ENCODE data around the gene NUDT14. TPM values are rescaled to one million over a fixed set of nuclear protein-coding genes. Genes with fewer than 3 reads are reported as not detected.

NUDT14 gene
- total and polyA plus RNA-seq, 4 donors, result 6.1 to 29.9 (median 11.7) TPM

- 78 to 80% methylated on average over 6 of the region's 6 CpGs for WGBS, 2 donors
- H3K36me3 ChIP-seq (ENCODE audit: control insufficient read depth in 1 of 2, insufficient read depth in 2 of 2, low read length in 1 of 2), result no peaks in the 10 kb centered on the region
- ATAC-seq (ENCODE audit: low FRiP score) (no peak), DNase-seq (no peak)
- H3K9me3 ChIP-seq (ENCODE audit: control insufficient read depth, low read length), result no peaks in the 10 kb centered on the region
- no peaks in the 10 kb centered on the region for H3K4me1 ChIP-seq (ENCODE audit: control insufficient read depth in 1 of 2, insufficient read depth in 2 of 2, low read length in 2 of 2)
- H3K4me3 ChIP-seq (ENCODE audit: low read length in 2 of 2), result no peak overlapping the region
- no peak overlapping the region for H3K27ac ChIP-seq (ENCODE audit: low read depth in 1 of 2, low read length in 2 of 2)
- intact Hi-C loops (cut with DNase I), result loop anchor here (2.0 to 10.0 kb wide), 4 partner anchors 111 to 331 kb away; partner anchors contain the start of gene TMEM121 (in 1 of the 2)
- no peaks in the 10 kb centered on the region for H3K27me3 ChIP-seq (ENCODE audit: control insufficient read depth in 1 of 2, insufficient read depth in 2 of 2, low read length in 1 of 2)
Observed at GRCh38 chr14:105203701-105204100, 22.6 kb upstream of the NUDT14 start.

- no peak overlapping the region for H3K4me3 ChIP-seq (ENCODE audit: low read length in 2 of 2)
- no peaks in the 10 kb centered on the region for H3K4me1 ChIP-seq (ENCODE audit: control insufficient read depth in 1 of 2, insufficient read depth in 2 of 2, low read length in 2 of 2)
- no peaks in the 10 kb centered on the region for H3K36me3 ChIP-seq (ENCODE audit: control insufficient read depth in 1 of 2, insufficient read depth in 2 of 2, low read length in 1 of 2)
- intact Hi-C loops (cut with DNase I), result loop anchor here (2.0 to 10.0 kb wide), 4 partner anchors 111 to 332 kb away; partner anchors contain the start of gene TMEM121 (in 1 of the 2)
- H3K9me3 ChIP-seq (ENCODE audit: control insufficient read depth, low read length), result no peaks in the 10 kb centered on the region
- H3K27me3 ChIP-seq (ENCODE audit: control insufficient read depth in 1 of 2, insufficient read depth in 2 of 2, low read length in 1 of 2), result no peaks in the 10 kb centered on the region
- no peak overlapping the region for H3K27ac ChIP-seq (ENCODE audit: low read depth in 1 of 2, low read length in 2 of 2)
- peak; percentile 82 to 94 for DNase-seq
- 5% methylated on average over 17 to 18 of the region's 18 CpGs for WGBS, 2 donors
- ATAC-seq (ENCODE audit: low FRiP score), result peak; percentile 69
Observed at GRCh38 chr14:105203057-105203531, 22.0 kb upstream of the NUDT14 start.

GRCh38 chr14:105201925-105202513 lies 20.9 kb upstream of the NUDT14 start:
- Histone ChIP-seq H3K27me3 (ENCODE audit: control insufficient read depth in 1 of 2, insufficient read depth in 2 of 2, low read length in 1 of 2) (no peaks in the 10 kb centered on the region), H3K4me3 (ENCODE audit: low read length in 2 of 2) (no peak overlapping the region), H3K9me3 (ENCODE audit: control insufficient read depth, low read length) (no peaks in the 10 kb centered on the region), H3K27ac (ENCODE audit: low read depth in 1 of 2, low read length in 2 of 2) (no peak overlapping the region), H3K36me3 (ENCODE audit: control insufficient read depth in 1 of 2, insufficient read depth in 2 of 2, low read length in 1 of 2) (no peaks in the 10 kb centered on the region), H3K4me1 (ENCODE audit: control insufficient read depth in 1 of 2, insufficient read depth in 2 of 2, low read length in 2 of 2) (no peaks in the 10 kb centered on the region)
- ATAC-seq (ENCODE audit: low FRiP score) (no peak), DNase-seq (no peak)
- 44 to 47% methylated on average over 20 of the region's 20 CpGs for WGBS, 2 donors
- intact Hi-C loops (cut with DNase I), result loop anchor here (2.0 to 10.0 kb wide), 4 partner anchors 110 to 333 kb away; partner anchors contain the start of gene TMEM121 (in 1 of the 2)

GRCh38 chr14:105201156-105201924 lies 20.2 kb upstream of the NUDT14 start:
- no peaks in the 10 kb centered on the region for H3K4me1 ChIP-seq (ENCODE audit: control insufficient read depth in 1 of 2, insufficient read depth in 2 of 2, low read length in 2 of 2)
- WGBS, 2 donors, result 67 to 70% methylated on average over 26 to 28 of the region's 28 CpGs
- no peak overlapping the region for H3K4me3 ChIP-seq (ENCODE audit: low read length in 2 of 2)
- H3K27me3 ChIP-seq (ENCODE audit: control insufficient read depth in 1 of 2, insufficient read depth in 2 of 2, low read length in 1 of 2), result no peaks in the 10 kb centered on the region
- ATAC-seq (ENCODE audit: low FRiP score), result no peak
- no peaks in the 10 kb centered on the region for H3K9me3 ChIP-seq (ENCODE audit: control insufficient read depth, low read length)
- no peak overlapping the region for H3K27ac ChIP-seq (ENCODE audit: low read depth in 1 of 2, low read length in 2 of 2)
- DNase-seq, result no peak
- intact Hi-C loops (cut with DNase I), result loop anchor here (5.0 to 10.0 kb wide), 3 partner anchors 109 to 333 kb away; partner anchors contain the start of gene TMEM121 (in 1 of the 2)
- H3K36me3 ChIP-seq (ENCODE audit: control insufficient read depth in 1 of 2, insufficient read depth in 2 of 2, low read length in 1 of 2), result no peaks in the 10 kb centered on the region

- Histone ChIP-seq H3K4me1 (ENCODE audit: control insufficient read depth in 1 of 2, insufficient read depth in 2 of 2, low read length in 2 of 2) (no peaks in the 10 kb centered on the region), H3K27ac (ENCODE audit: low read depth in 1 of 2, low read length in 2 of 2) (no peak overlapping the region), H3K27me3 (ENCODE audit: control insufficient read depth in 1 of 2, insufficient read depth in 2 of 2, low read length in 1 of 2) (no peaks in the 10 kb centered on the region), H3K36me3 (ENCODE audit: control insufficient read depth in 1 of 2, insufficient read depth in 2 of 2, low read length in 1 of 2) (no peaks in the 10 kb centered on the region), H3K9me3 (ENCODE audit: control insufficient read depth, low read length) (no peaks in the 10 kb centered on the region), H3K4me3 (ENCODE audit: low read length in 2 of 2) (no peak overlapping the region)
- ATAC-seq (ENCODE audit: low FRiP score), result no peak
- intact Hi-C loops (cut with DNase I), result loop anchor here (5.0 to 10.0 kb wide), 3 partner anchors 108 to 334 kb away; partner anchors contain the start of gene TMEM121 (in 1 of the 2)
- no peak for DNase-seq
- WGBS, 2 donors, result 82 to 87% methylated on average over 16 of the region's 16 CpGs
Observed at GRCh38 chr14:105200641-105201040, 19.5 kb upstream of the NUDT14 start.

- intact Hi-C loops (cut with DNase I), result loop anchor here (5.0 to 10.0 kb wide), 3 partner anchors 108 to 335 kb away; partner anchors contain the start of gene TMEM121 (in 1 of the 2)
- H3K27ac ChIP-seq (ENCODE audit: low read depth in 1 of 2, low read length in 2 of 2), result no peak overlapping the region
- H3K9me3 ChIP-seq (ENCODE audit: control insufficient read depth, low read length), result no peaks in the 10 kb centered on the region
- ATAC-seq (ENCODE audit: low FRiP score) (no peak), DNase-seq (no peak)
- 79 to 83% methylated on average over 10 of the region's 10 CpGs for WGBS, 2 donors
- no peak overlapping the region for H3K4me3 ChIP-seq (ENCODE audit: low read length in 2 of 2)
- no peaks in the 10 kb centered on the region for H3K4me1 ChIP-seq (ENCODE audit: control insufficient read depth in 1 of 2, insufficient read depth in 2 of 2, low read length in 2 of 2)
- H3K27me3 ChIP-seq (ENCODE audit: control insufficient read depth in 1 of 2, insufficient read depth in 2 of 2, low read length in 1 of 2), result no peaks in the 10 kb centered on the region
- no peaks in the 10 kb centered on the region for H3K36me3 ChIP-seq (ENCODE audit: control insufficient read depth in 1 of 2, insufficient read depth in 2 of 2, low read length in 1 of 2)
Observed at GRCh38 chr14:105200074-105200473, 19.0 kb upstream of the NUDT14 start.

GRCh38 chr14:105199093-105199492 lies 18.0 kb upstream of the NUDT14 start:
- no peak for ATAC-seq (ENCODE audit: low FRiP score)
- no peaks in the 10 kb centered on the region for H3K9me3 ChIP-seq (ENCODE audit: control insufficient read depth, low read length)
- no peaks in the 10 kb centered on the region for H3K4me1 ChIP-seq (ENCODE audit: control insufficient read depth in 1 of 2, insufficient read depth in 2 of 2, low read length in 2 of 2)
- no peaks in the 10 kb centered on the region for H3K27me3 ChIP-seq (ENCODE audit: control insufficient read depth in 1 of 2, insufficient read depth in 2 of 2, low read length in 1 of 2)
- no peaks in the 10 kb centered on the region for H3K36me3 ChIP-seq (ENCODE audit: control insufficient read depth in 1 of 2, insufficient read depth in 2 of 2, low read length in 1 of 2)
- intact Hi-C loops (cut with DNase I), result no loop called here
- H3K27ac ChIP-seq (ENCODE audit: low read depth in 1 of 2, low read length in 2 of 2), result no peak overlapping the region
- 55 to 56% methylated on average over 18 of the region's 18 CpGs for WGBS, 2 donors
- no peak overlapping the region for H3K4me3 ChIP-seq (ENCODE audit: low read length in 2 of 2)
- DNase-seq, result no peak

- intact Hi-C loops (cut with DNase I), result no loop called here
- no peak for ATAC-seq (ENCODE audit: low FRiP score)
- no peak for DNase-seq
- 71 to 82% methylated on average over 4 of the region's 4 CpGs for WGBS, 2 donors
- Histone ChIP-seq H3K4me3 (ENCODE audit: low read length in 2 of 2) (no peak overlapping the region), H3K36me3 (ENCODE audit: control insufficient read depth in 1 of 2, insufficient read depth in 2 of 2, low read length in 1 of 2) (no peaks in the 10 kb centered on the region), H3K4me1 (ENCODE audit: control insufficient read depth in 1 of 2, insufficient read depth in 2 of 2, low read length in 2 of 2) (no peaks in the 10 kb centered on the region), H3K9me3 (ENCODE audit: control insufficient read depth, low read length) (no peaks in the 10 kb centered on the region), H3K27ac (ENCODE audit: low read depth in 1 of 2, low read length in 2 of 2) (no peak overlapping the region), H3K27me3 (ENCODE audit: control insufficient read depth in 1 of 2, insufficient read depth in 2 of 2, low read length in 1 of 2) (no peaks in the 10 kb centered on the region)
Observed at GRCh38 chr14:105198588-105198987, 17.5 kb upstream of the NUDT14 start.

Measured in aorta (tissue), 5 donors.